NOMO-1 (cell line): ENCODE results near the gene SBF1.
"Not testable (repeated sequence)": the region's sequence is repeated elsewhere in the genome, so short reads cannot be mapped to it uniquely, and the experiment has no call there.

Source experiments
- DNase-seq, 2 experiments: peaks; one replicate each; lab custom pipeline; 2025; ENCODE audit not compliant: unreplicated experiment in 2 of 2; lab: John Stamatoyannopoulos, UW

SBF1 gene, protein sequence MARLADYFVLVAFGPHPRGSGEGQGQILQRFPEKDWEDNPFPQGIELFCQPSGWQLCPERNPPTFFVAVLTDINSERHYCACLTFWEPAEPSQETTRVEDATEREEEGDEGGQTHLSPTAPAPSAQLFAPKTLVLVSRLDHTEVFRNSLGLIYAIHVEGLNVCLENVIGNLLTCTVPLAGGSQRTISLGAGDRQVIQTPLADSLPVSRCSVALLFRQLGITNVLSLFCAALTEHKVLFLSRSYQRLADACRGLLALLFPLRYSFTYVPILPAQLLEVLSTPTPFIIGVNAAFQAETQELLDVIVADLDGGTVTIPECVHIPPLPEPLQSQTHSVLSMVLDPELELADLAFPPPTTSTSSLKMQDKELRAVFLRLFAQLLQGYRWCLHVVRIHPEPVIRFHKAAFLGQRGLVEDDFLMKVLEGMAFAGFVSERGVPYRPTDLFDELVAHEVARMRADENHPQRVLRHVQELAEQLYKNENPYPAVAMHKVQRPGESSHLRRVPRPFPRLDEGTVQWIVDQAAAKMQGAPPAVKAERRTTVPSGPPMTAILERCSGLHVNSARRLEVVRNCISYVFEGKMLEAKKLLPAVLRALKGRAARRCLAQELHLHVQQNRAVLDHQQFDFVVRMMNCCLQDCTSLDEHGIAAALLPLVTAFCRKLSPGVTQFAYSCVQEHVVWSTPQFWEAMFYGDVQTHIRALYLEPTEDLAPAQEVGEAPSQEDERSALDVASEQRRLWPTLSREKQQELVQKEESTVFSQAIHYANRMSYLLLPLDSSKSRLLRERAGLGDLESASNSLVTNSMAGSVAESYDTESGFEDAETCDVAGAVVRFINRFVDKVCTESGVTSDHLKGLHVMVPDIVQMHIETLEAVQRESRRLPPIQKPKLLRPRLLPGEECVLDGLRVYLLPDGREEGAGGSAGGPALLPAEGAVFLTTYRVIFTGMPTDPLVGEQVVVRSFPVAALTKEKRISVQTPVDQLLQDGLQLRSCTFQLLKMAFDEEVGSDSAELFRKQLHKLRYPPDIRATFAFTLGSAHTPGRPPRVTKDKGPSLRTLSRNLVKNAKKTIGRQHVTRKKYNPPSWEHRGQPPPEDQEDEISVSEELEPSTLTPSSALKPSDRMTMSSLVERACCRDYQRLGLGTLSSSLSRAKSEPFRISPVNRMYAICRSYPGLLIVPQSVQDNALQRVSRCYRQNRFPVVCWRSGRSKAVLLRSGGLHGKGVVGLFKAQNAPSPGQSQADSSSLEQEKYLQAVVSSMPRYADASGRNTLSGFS (N-terminal part only)

GRCh38 chr22:50474710-50475651 lies at the start of gene SBF1:
SBF1 (minus strand) TSS chr22:50475035; CDS start chr22:50474840, 195 bp downstream.
- DNase-seq, result peak; percentile 78 to 93

GRCh38 chr22:50523806-50524675 lies 49.2 kb upstream of the SBF1 start:
- no peak for DNase-seq

GRCh38 chr22:50523458-50523805 lies 48.6 kb upstream of the SBF1 start:
- DNase-seq, result no peak

- no peak for DNase-seq
Measured at GRCh38 chr22:50522806-50523438, 48.1 kb upstream of the SBF1 start.

GRCh38 chr22:50522208-50522805 lies 47.5 kb upstream of the SBF1 start:
- no peak for DNase-seq

DNA sequence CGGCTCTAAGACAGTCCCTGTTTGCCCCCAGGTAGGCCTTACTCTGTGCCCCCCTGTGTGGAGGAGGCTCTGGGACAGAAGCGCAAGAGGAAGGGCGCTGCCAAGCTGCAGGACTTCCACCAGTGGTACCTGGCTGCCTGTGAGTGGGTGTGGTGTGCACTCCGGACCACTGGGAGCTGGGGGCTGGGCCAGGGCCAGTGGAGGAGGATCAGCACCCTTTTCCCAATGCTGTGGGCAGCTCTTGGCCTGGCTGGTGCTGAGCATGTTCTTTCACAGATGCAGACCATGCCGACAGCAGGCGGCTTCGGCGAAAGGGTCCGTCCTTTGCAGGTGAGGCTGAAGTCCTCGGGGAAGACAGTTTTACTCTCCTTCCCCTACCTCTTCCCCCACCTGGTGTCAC lies 46.9 kb upstream of the SBF1 start:
- DNase-seq, result no peak

GRCh38 chr22:50520826-50521453 lies 46.1 kb upstream of the SBF1 start:
- no peak for DNase-seq

GRCh38 chr22:50520184-50520583 lies 45.3 kb upstream of the SBF1 start:
- not testable (repeated sequence) for DNase-seq

DNA sequence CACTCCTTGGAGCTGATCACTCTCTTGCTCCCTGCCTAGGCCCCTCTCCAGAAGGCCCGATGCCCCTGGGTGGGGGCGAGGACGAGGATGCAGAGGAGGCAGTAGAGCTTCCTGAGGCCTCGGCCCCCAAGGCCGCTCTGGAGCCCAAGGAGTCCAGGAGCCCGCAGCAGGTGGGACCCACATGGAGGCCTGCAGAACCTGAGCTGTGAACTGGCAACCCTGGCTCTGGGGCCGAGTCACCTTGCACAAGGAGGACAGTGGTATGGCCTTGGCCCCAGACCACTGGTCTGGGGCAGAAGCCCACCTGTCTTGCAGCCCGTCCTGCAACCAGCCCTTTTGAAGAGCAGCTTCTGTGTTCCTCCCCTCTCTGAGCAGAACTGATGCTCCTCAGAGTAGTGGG lies 44.3 kb upstream of the SBF1 start:
- no peak for DNase-seq

- no peak for DNase-seq
Measured at GRCh38 chr22:50518606-50519005, 43.8 kb upstream of the SBF1 start.

DNA sequence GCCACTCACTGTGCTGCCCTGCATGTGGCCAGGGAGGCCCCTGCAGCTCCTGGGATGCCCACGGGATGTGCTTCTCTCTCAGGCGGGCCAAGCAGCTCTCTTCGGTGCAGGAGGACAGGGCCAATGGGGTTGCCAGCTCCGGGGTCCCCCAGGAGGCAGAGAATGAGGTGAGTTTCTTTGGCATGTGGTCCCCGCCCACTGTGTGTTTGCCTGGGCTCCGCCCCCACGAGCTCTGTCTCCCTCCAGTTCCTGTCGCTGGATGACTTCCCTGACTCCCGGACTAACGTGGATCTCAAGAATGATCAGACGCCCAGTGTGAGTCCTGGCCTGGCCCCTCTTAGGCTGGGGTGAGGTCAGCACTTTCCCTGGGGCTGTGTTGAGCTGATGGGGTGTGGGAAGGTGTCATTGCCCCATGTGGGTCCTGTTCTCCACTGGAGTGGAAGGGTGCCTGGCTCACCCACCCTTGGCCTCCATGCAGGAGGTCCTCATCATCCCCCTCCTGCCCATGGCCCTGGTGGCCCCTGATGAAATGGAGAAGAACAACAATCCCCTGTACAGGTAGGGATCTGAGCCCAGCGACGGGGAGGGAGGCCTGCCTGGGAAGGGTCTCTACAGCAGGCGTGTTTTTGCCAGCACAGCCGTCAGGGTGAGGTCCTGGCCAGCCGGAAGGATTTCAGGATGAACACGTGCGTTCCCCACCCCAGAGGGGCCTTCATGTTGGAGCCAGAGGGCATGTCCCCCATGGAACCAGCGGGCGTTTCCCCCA lies 42.8 kb upstream of the SBF1 start:
- DNase-seq, result no peak

DNA sequence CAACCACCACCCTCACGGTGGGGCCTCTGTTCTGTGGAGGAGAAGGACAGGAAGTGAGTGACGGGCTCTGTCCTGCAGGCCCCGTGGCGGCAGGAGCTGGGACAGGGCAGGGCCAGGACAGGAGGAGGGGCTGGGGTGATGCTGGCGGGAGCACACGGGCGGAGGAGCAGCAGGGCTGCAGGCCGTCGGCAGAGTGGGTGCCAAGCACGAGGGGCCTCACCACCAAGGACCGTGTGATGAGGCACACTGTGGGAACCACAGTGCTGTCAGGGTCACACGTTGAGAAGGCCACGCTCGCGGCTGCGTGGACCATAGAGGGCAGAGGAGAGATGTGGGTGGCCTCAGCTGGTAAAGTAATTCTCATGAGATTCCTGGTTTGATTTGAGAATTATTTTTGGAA lies 42.1 kb upstream of the SBF1 start:
- no peak for DNase-seq

GRCh38 chr22:50516068-50516467 lies 41.2 kb upstream of the SBF1 start:
- DNase-seq, result no peak

GRCh38 chr22:50513175-50513574 lies 38.3 kb upstream of the SBF1 start:
- DNase-seq, result no peak

- no peak for DNase-seq
Measured at GRCh38 chr22:50508897-50509296, 34.1 kb upstream of the SBF1 start.

DNA sequence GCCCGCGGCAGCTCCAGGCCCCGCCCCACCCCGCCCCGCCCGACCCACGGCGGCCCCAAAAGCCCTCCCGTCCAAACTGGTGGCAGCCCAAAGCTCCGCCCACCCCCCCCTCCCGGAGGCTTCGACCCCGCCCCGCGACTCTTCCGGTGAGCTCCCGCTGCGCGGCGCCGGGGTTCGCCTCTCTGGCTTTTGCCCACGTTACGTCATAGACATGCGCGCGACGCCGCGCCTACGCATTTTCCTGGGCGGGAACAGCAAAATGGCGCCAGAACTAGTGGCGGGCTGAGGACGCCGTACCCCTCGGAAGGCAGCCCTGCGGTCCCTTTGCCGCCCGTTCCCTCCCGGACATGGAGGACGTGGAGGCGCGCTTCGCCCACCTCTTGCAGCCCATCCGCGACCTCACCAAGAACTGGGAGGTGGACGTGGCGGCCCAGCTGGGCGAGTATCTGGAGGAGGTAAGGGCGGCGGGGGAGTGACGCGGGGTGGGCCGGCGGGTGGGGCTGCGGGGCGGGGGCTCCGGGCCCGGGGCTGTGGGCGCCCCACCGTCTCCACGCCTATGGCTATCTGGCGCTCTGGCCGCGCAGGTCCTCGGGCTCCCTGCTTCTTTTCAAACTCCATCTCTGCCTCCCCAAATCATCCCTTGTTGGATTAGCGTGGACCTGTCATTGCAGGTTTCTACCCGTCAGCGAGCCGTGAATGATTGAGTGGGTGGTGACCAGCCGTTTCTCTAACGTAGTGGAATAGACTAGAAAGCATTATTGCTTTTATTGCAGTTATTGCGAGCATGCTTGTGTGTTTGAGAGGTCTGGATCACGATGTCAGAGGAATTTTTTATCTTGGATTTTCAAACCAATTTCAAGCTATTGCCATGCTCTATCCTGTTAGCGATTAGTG lies 33.4 kb upstream of the SBF1 start, which contains the start of gene NCAPH2:
Gene NCAPH2 (plus strand): TSS at position 234 of the 894 bp plus-strand sequence. CDS start 114 bp downstream, at position 348.
- DNase-seq, result peak; percentile 90 to 95
